ENCODE data around the gene TMEM183A.

The TMEM183A gene

DNA sequence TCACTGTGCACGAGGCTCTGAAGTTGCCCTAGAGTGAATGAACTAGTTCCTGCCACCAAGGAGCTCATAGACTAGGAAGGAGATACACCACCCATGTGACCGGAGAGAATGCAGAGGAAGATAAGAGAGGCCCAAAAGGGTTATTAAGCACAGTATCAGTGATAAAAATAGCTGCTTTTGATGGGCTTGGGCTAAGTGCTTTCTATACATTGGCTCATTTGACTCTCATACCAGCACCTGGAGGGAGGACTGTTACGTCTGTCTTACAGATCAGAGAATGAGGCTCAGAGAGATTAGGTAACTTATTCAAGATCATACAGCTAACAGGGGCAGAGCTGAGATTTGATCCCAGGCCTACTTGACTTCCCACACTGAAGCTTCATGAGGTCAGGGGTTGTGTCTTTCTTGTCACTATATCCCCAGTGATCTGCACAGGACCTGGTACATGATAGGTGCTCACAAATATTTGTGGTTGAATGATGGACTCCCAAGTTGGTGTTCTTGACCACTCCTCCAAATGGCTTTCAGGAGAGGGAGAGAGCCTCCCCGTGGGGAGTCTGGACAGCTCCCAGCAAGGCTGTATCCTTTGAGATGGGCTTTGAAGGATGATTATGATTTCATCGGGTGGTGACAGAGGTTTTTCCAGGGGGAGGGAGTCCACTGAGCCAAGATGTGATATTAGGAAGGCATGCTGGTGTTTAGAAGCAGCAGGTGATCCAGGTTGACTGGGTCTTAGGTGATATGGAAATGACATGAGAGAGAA is 33.5 kb downstream of the TMEM183A start:
- peaks cover 6% of the 10 kb centered on the region; the same call in 1 of the 2 replicates for H3K36me3 ChIP-seq (ENCODE audit: control insufficient read depth, insufficient read depth, low read length)
- no peaks in the 10 kb centered on the region for H3K9me3 ChIP-seq (ENCODE audit: control insufficient read depth, insufficient read depth, low read depth, low read length)
- H3K27me3 ChIP-seq (ENCODE audit: control insufficient read depth, insufficient read depth, low read length): no peaks in the 10 kb centered on the region
- H3K4me1 ChIP-seq (ENCODE audit: control insufficient read depth, insufficient read depth, low read length): peaks cover 35% of the 10 kb centered on the region
- H3K4me3 ChIP-seq (ENCODE audit: low read depth, low read length): no peak overlapping the region
- no peak overlapping the region for H3K9ac ChIP-seq (ENCODE audit: low read length)
- H3K27ac ChIP-seq (ENCODE audit: low read depth, low read length): no peak overlapping the region

- no peaks in the 10 kb centered on the region for H3K27me3 ChIP-seq (ENCODE audit: control insufficient read depth, insufficient read depth, low read length)
- no peaks in the 10 kb centered on the region for H3K9me3 ChIP-seq (ENCODE audit: control insufficient read depth, insufficient read depth, low read depth, low read length)
- peaks cover 28% of the 10 kb centered on the region for H3K4me1 ChIP-seq (ENCODE audit: control insufficient read depth, insufficient read depth, low read length)
- H3K36me3 ChIP-seq (ENCODE audit: control insufficient read depth, insufficient read depth, low read length): peaks cover 8% of the 10 kb centered on the region; the same call in 1 of the 2 replicates
- no peak overlapping the region for H3K27ac ChIP-seq (ENCODE audit: low read depth, low read length)
- no peak overlapping the region for H3K4me3 ChIP-seq (ENCODE audit: low read depth, low read length)
- no peak overlapping the region for H3K9ac ChIP-seq (ENCODE audit: low read length)
These were observed 34.3 kb downstream of the TMEM183A start for GRCh38 chr1:203041351-203041932.

- H3K9ac ChIP-seq (ENCODE audit: low read length): no peak overlapping the region
- peaks cover 35% of the 10 kb centered on the region for H3K4me1 ChIP-seq (ENCODE audit: control insufficient read depth, insufficient read depth, low read length)
- H3K27me3 ChIP-seq (ENCODE audit: control insufficient read depth, insufficient read depth, low read length): no peaks in the 10 kb centered on the region
- H3K9me3 ChIP-seq (ENCODE audit: control insufficient read depth, insufficient read depth, low read depth, low read length): no peaks in the 10 kb centered on the region
- peaks cover 8% of the 10 kb centered on the region; the same call in 1 of the 2 replicates for H3K36me3 ChIP-seq (ENCODE audit: control insufficient read depth, insufficient read depth, low read length)
- no peak overlapping the region for H3K27ac ChIP-seq (ENCODE audit: low read depth, low read length)
- H3K4me3 ChIP-seq (ENCODE audit: low read depth, low read length): no peak overlapping the region
These were observed 36.8 kb downstream of the TMEM183A start for GRCh38 chr1:203043830-203044545.

- Histone ChIP-seq H3K4me3 (ENCODE audit: low read depth, low read length) (no peak overlapping the region), H3K9me3 (ENCODE audit: control insufficient read depth, insufficient read depth, low read depth, low read length) (no peaks in the 10 kb centered on the region), H3K27ac (ENCODE audit: low read depth, low read length) (no peak overlapping the region)
These were observed 37.5 kb downstream of the TMEM183A start for GRCh38 chr1:203044546-203045250.

GRCh38 chr1:203045336-203045735 is 38.2 kb downstream of the TMEM183A start:
- H3K36me3 ChIP-seq (ENCODE audit: control insufficient read depth, insufficient read depth, low read length): peaks cover 8% of the 10 kb centered on the region; the same call in 1 of the 2 replicates
- no peaks in the 10 kb centered on the region for H3K9me3 ChIP-seq (ENCODE audit: control insufficient read depth, insufficient read depth, low read depth, low read length)
- no peak overlapping the region for H3K4me3 ChIP-seq (ENCODE audit: low read depth, low read length)
- peaks cover 29% of the 10 kb centered on the region for H3K4me1 ChIP-seq (ENCODE audit: control insufficient read depth, insufficient read depth, low read length)
- no peak overlapping the region for H3K27ac ChIP-seq (ENCODE audit: low read depth, low read length)
- no peaks in the 10 kb centered on the region for H3K27me3 ChIP-seq (ENCODE audit: control insufficient read depth, insufficient read depth, low read length)
- H3K9ac ChIP-seq (ENCODE audit: low read length): no peak overlapping the region

More at GRCh38 chr1:203044546-203045250, 37.5 kb downstream of the TMEM183A start:
- Histone ChIP-seq H3K27me3 (ENCODE audit: control insufficient read depth, insufficient read depth, low read length) (no peaks in the 10 kb centered on the region), H3K9ac (ENCODE audit: low read length) (no peak overlapping the region), H3K36me3 (ENCODE audit: control insufficient read depth, insufficient read depth, low read length) (peaks cover 8% of the 10 kb centered on the region; the same call in 1 of the 2 replicates), H3K4me1 (ENCODE audit: control insufficient read depth, insufficient read depth, low read length) (peaks cover 34% of the 10 kb centered on the region)

DNA sequence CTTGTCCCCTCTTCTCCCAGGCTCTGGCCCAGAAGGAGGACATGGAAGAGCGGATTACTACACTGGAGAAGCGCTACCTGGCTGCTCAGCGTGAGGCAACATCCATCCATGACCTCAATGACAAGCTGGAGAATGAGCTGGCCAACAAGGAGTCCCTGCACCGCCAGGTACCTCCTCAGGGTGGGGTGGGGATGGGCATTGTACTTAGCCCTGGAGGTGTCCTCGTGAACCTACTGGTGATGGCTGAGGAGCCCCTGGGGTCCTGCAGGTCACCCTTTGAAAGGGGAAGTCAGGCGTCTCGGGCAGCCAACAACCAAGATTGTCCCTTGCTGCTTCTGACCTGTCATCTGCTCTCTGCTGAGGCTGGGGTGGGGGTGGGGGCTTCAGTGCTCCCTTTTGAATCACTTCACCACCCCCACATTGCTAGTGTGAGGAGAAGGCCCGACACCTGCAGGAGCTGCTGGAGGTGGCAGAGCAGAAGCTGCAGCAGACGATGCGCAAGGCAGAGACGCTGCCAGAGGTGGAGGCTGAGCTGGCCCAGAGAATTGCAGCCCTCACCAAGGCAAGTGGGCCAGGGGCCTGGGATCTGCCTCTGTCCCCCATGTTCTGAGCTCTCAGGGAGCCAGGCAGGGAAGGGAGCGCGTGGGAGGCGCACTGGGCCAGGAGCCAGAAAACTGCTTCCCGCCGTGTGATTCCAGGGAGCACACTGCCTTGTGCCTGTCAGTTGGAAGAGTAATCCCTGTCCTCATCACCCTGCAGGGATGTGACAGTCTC is 38.8 kb downstream of the TMEM183A start:
- Histone ChIP-seq H3K4me1 (ENCODE audit: control insufficient read depth, insufficient read depth, low read length) (peaks cover 23% of the 10 kb centered on the region), H3K4me3 (ENCODE audit: low read depth, low read length) (no peak overlapping the region), H3K9ac (ENCODE audit: low read length) (no peak overlapping the region), H3K9me3 (ENCODE audit: control insufficient read depth, insufficient read depth, low read depth, low read length) (no peaks in the 10 kb centered on the region), H3K27me3 (ENCODE audit: control insufficient read depth, insufficient read depth, low read length) (no peaks in the 10 kb centered on the region), H3K36me3 (ENCODE audit: control insufficient read depth, insufficient read depth, low read length) (peaks cover 8% of the 10 kb centered on the region; the same call in 1 of the 2 replicates), H3K27ac (ENCODE audit: low read depth, low read length) (no peak overlapping the region)

GRCh38 chr1:203046984-203047630 is 39.9 kb downstream of the TMEM183A start:
- no peak overlapping the region for H3K27ac ChIP-seq (ENCODE audit: low read depth, low read length)
- H3K9me3 ChIP-seq (ENCODE audit: control insufficient read depth, insufficient read depth, low read depth, low read length): no peaks in the 10 kb centered on the region
- H3K9ac ChIP-seq (ENCODE audit: low read length): no peak overlapping the region
- H3K27me3 ChIP-seq (ENCODE audit: control insufficient read depth, insufficient read depth, low read length): no peaks in the 10 kb centered on the region
- H3K4me3 ChIP-seq (ENCODE audit: low read depth, low read length): no peak overlapping the region
- peaks cover 20% of the 10 kb centered on the region for H3K4me1 ChIP-seq (ENCODE audit: control insufficient read depth, insufficient read depth, low read length)
- peaks cover 8% of the 10 kb centered on the region; the same call in 1 of the 2 replicates for H3K36me3 ChIP-seq (ENCODE audit: control insufficient read depth, insufficient read depth, low read length)

GRCh38 chr1:203048086-203048485 is 40.9 kb downstream of the TMEM183A start:
- Histone ChIP-seq H3K9me3 (ENCODE audit: control insufficient read depth, insufficient read depth, low read depth, low read length) (no peaks in the 10 kb centered on the region), H3K9ac (ENCODE audit: low read length) (no peak overlapping the region), H3K27me3 (ENCODE audit: control insufficient read depth, insufficient read depth, low read length) (no peaks in the 10 kb centered on the region), H3K27ac (ENCODE audit: low read depth, low read length) (no peak overlapping the region), H3K36me3 (ENCODE audit: control insufficient read depth, insufficient read depth, low read length) (peaks cover 8% of the 10 kb centered on the region; the same call in 1 of the 2 replicates), H3K4me1 (ENCODE audit: control insufficient read depth, insufficient read depth, low read length) (peaks cover 20% of the 10 kb centered on the region), H3K4me3 (ENCODE audit: low read depth, low read length) (no peak overlapping the region)

GRCh38 chr1:203048555-203049051 is 41.4 kb downstream of the TMEM183A start:
- Histone ChIP-seq H3K9ac (ENCODE audit: low read length) (no peak overlapping the region), H3K27me3 (ENCODE audit: control insufficient read depth, insufficient read depth, low read length) (no peaks in the 10 kb centered on the region), H3K27ac (ENCODE audit: low read depth, low read length) (no peak overlapping the region), H3K4me3 (ENCODE audit: low read depth, low read length) (no peak overlapping the region), H3K9me3 (ENCODE audit: control insufficient read depth, insufficient read depth, low read depth, low read length) (no peaks in the 10 kb centered on the region), H3K4me1 (ENCODE audit: control insufficient read depth, insufficient read depth, low read length) (peaks cover 22% of the 10 kb centered on the region), H3K36me3 (ENCODE audit: control insufficient read depth, insufficient read depth, low read length) (peaks cover 5% of the 10 kb centered on the region; the same call in 1 of the 2 replicates)
